Stimulated activated memory B cell treated with anti-CD40 and anti-IgM and Interleukin-4, amounts not matched to agents 10 μg/mL and 1 μg/mL and 100 μg/mL, for 72 hours (primary cell): ENCODE measurements around the gene FXYD2.

Experiments used
- ATAC-seq: fragments of 150-1000 bp; cut with Tn5 transposase; 2 replicates; pipeline ENCODE4 v1.10.0; 2021
- H3K27ac Mint-ChIP-seq: one replicate; pipeline ENCODE4 v1.8.0; 2022; ENCODE audit warnings: mild to moderate bottlenecking, mixed read lengths
- H3K27me3 Mint-ChIP-seq: one replicate; pipeline ENCODE4 v1.8.0; 2022; ENCODE audit warnings: mixed read lengths
- H3K36me3 Mint-ChIP-seq: one replicate; pipeline ENCODE4 v1.8.0; 2022; ENCODE audit warnings: mixed read lengths
- H3K4me1 Mint-ChIP-seq: one replicate; pipeline ENCODE4 v1.8.0; 2022; ENCODE audit warnings: mixed read lengths
- H3K4me3 Mint-ChIP-seq: one replicate; pipeline ENCODE4 v1.8.0; 2022; ENCODE audit warnings: mild to moderate bottlenecking, moderate library complexity, mixed read lengths
- H3K9me3 Mint-ChIP-seq: one replicate; pipeline ENCODE4 v1.8.0; 2022; ENCODE audit warnings: mixed read lengths

Gene FXYD2

DNA sequence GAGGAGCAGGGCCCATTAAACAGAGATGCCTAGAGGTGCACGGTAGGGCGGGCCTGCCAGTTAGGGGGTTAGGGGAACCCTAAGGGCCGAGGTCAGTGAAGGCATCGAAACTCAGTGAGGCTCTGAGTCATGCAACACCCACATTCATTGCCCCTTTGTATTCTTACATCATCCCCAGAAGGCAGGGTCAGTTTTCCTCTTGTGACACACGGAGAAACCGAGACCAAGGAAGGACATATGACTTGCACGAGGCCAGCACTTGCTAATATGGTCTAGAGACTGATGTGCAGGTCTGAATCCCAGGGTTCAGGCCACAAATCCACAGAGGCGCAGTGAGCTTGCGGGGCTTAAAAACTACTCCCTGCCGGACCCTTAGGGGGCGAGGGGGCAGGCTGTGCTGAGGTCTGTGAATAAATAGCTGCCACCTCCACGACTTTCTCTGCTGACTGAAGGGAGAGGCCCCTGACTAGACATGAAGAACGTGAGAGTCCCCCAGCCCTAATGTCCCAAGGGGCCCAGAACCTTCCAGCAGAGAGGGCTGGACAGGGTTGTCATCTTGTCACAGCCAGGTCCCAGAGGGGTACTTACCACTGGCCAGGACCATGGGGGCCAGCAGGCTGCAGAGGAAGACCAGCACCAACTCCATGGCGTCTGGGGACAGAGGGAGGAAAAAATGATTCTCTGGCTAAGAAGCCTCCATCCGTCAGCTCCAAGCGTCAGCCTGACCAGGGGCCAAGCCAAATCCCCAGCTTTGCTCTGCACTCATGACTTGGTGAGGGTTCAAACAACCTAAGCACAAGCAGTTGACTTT is 17.8 kb upstream of the FXYD2 start:
- ATAC-seq, result no peak
- peak overlapping the region; percentile 9 for H3K27ac Mint-ChIP-seq
- no peak overlapping the region for H3K4me3 Mint-ChIP-seq
- H3K9me3 Mint-ChIP-seq, result no peaks in the 10 kb centered on the region
- H3K36me3 Mint-ChIP-seq, result no peaks in the 10 kb centered on the region
- H3K4me1 Mint-ChIP-seq, result peaks cover 7% of the 10 kb centered on the region
- peaks cover 7% of the 10 kb centered on the region for H3K27me3 Mint-ChIP-seq

DNA sequence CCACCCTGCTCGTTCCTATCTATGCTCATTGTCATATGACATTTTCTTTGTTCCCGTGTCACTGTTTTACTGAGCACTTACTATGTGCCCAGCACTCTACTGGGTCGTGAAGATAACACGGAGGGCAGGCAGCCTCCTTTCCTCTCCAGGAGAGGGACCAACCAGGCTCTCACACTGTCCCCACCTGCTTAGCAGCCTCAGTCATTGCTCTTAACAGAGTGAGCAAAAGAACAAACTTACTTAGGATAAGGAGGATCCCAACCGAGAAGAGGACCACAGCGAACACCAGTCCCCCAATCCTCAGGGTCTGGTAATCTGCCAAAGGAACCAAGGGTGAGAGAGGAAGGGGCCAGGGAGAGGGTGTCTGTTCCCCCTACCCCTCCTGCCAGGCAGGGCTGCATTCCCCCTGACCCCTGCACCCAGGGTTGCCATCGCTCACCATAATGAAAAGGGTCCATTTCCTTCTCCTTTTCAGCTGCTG is 17.0 kb upstream of the FXYD2 start:
- ATAC-seq, result no peak
- Mint-ChIP-seq H3K4me3 (no peak overlapping the region), H3K27me3 (peaks cover 14% of the 10 kb centered on the region), H3K9me3 (no peaks in the 10 kb centered on the region), H3K27ac (peak overlapping the region; percentile 9), H3K36me3 (no peaks in the 10 kb centered on the region), H3K4me1 (peaks cover 7% of the 10 kb centered on the region)

DNA sequence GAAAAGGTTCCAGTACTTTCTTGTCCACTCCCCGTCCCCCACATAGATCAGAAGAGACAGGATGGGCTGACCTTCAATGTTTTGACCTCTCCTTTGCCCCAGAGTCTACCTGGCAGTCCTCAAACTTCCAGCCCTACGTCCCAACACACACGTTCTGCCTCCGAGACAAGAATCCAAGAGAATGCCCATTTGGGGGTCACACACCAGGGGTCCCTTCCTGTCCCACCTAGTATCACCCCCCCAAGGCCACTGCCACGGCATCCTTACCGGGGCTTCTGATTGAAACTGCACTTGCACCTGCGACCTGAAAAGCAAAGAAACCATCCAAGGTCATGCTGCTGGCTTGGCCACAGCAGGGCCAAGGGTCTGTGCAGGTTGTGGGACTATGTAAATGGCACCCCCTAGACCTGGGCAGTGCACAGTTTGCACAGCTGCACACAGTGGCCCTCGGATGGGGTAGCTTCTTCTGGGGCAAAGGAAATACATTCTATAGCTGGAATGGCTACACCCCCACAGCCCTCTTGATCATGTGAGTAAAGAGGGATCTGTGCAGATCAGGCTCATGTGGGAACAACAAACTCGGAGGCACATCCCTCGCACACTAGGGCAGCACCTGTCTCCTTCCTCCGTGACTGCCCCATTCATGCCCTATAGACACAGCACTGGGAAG is 16.5 kb upstream of the FXYD2 start:
- no peak for ATAC-seq
- Mint-ChIP-seq H3K27ac (peak overlapping the region; percentile 9), H3K4me3 (no peak overlapping the region), H3K36me3 (no peaks in the 10 kb centered on the region), H3K9me3 (no peaks in the 10 kb centered on the region), H3K4me1 (peaks cover 7% of the 10 kb centered on the region), H3K27me3 (peaks cover 20% of the 10 kb centered on the region)

DNA sequence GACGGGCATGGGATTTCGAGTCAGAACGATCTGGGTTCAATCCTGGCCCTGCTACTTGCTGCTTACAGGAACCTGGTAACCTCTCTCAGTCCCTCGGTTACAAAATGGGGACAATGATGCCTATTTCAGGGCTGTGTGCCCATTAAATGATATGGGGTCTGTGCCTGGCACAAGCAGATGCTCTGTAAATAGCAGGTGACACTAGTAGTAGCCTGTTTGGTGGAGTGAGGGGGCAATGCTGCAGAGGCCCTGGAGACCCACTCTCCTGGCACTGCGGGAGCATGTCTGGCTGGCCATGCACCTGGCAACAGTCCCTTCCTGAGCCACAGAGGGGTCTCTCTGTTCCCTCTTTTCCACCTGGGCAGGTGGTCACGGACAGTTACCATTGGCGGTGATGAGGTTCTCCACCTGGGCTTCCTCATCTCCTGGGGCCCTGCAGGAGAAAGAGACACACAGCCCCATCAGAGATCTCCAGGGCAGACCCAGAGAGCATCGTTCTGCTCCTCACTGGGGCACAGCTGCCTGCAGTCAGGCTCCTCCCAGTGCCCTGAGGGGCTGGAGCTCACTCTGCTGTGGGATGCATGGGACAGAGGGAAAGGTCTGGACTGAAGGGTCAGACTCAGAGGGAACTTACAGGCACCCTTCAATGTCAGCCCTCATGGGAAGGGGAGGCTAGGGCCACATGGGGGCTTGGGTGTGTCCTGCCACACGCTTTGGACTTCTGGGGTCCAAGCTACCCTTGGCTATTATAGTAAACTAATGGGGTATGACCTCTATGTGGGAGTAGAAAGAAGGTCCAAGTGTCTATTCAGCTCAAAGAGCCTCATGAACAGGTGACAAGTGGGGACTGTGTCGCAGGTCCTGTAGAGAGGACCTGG is 15.6 kb upstream of the FXYD2 start:
- H3K4me1 Mint-ChIP-seq, result peaks cover 9% of the 10 kb centered on the region
- no peaks in the 10 kb centered on the region for H3K9me3 Mint-ChIP-seq
- no peak for ATAC-seq
- peaks cover 28% of the 10 kb centered on the region for H3K27me3 Mint-ChIP-seq
- no peaks in the 10 kb centered on the region for H3K36me3 Mint-ChIP-seq
- H3K27ac Mint-ChIP-seq, result no peak overlapping the region
- no peak overlapping the region for H3K4me3 Mint-ChIP-seq

DNA sequence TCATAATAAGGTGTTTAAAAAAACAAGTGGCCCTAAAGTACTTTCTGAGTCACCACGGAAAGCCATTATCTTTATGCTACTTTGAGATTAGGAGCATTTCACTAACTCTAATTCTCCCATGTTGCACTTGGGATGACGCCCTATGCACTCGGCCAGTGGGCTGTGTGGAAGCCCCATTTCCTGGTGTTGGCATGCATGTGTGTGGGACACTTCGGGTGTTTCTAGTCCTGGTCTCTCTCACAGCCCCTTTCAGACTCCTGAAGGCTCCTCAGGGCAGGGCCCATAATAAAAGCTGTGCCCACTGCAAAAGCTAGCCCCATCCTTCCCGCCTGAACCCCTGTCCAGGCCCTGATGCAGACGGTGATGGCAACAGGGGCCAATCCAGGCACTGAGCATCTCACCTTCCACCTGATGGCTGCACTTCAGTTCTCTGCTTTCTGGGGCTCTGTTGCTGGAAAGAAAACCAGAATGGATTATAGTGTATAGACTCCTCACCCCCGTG is 14.9 kb upstream of the FXYD2 start:
- peaks cover 34% of the 10 kb centered on the region for H3K27me3 Mint-ChIP-seq
- H3K4me1 Mint-ChIP-seq, result peaks cover 16% of the 10 kb centered on the region
- no peak overlapping the region for H3K4me3 Mint-ChIP-seq
- no peaks in the 10 kb centered on the region for H3K36me3 Mint-ChIP-seq
- H3K27ac Mint-ChIP-seq, result no peak overlapping the region
- H3K9me3 Mint-ChIP-seq, result no peaks in the 10 kb centered on the region
- no peak for ATAC-seq

DNA sequence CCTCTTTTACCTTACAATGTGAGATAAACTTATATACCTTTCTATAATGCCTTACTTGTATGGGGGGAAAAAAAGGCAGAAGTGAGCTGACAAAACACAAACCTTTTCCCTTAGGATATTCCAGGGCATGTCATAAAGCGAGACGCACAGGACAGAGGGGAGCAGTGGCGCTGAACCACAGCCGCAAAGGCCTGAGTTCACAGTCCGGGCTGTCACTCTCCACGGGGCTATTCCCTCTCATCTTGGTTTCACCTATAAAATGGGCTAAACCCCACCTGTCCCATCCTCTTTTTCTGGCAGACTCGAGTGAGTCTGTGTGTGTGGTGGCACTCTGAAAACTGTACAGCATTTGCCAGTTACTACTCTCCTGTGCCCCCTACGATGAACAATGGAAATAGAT is 14.4 kb upstream of the FXYD2 start:
- no peaks in the 10 kb centered on the region for H3K9me3 Mint-ChIP-seq
- H3K27ac Mint-ChIP-seq, result no peak overlapping the region
- no peaks in the 10 kb centered on the region for H3K36me3 Mint-ChIP-seq
- ATAC-seq, result no peak
- peaks cover 21% of the 10 kb centered on the region for H3K4me1 Mint-ChIP-seq
- peaks cover 34% of the 10 kb centered on the region for H3K27me3 Mint-ChIP-seq
- H3K4me3 Mint-ChIP-seq, result no peak overlapping the region

DNA sequence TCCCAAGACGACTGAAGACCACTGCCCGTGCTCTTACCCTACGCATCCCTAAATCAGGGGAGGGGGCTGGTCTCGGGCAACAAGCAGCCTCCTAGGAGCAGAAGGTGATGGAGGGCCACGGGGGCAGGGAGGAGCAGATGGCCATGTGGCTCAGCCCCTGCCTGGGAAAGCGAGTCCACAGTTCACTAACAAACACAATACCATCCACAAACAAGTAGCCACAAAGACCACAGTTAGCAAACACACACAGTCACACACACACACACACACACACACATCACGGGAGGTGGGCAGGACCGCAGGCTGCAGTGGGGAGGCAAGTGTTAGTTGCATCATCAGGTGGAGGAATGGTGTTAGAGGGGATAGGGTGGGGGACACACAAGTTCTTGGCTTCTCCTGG is 13.2 kb upstream of the FXYD2 start:
- H3K27me3 Mint-ChIP-seq, result peaks cover 34% of the 10 kb centered on the region
- no peak for ATAC-seq
- H3K36me3 Mint-ChIP-seq, result no peaks in the 10 kb centered on the region

DNA sequence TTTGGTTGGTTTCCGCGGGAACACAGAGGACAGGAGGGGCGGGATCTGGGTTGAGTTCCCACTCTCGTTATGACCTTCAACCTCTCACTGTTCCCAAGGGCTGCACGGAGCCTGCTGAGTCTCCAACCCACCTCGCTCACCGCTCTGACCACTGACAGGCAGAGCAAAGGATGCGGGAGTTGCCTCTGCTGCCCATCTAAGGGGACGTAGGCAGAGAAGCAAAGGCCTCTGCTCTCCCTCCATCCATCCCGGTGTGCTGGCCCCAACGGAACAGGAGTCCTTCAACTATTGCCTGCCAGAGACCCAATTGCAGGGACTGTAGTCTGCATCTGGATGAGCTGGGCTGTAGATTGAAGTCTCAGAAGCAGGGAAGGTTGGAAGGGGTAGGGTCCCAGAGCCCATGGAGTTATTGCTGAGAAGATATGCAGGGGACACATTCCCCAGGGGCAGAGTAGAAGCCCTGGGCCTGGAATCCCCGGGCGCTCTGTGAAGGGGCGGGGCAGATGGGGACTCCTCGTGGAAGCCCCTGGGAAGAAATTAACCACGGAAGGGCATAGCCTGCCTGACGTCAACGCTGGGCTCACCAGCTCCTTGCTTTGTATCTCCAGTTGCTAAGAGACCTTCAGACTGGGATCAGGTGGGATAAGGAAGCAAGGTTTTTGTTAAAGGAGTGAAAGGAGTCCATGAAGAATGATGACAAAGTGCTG is 12.7 kb upstream of the FXYD2 start:
- Mint-ChIP-seq H3K27me3 (peaks cover 34% of the 10 kb centered on the region), H3K4me3 (no peak overlapping the region), H3K36me3 (no peaks in the 10 kb centered on the region), H3K4me1 (peaks cover 23% of the 10 kb centered on the region), H3K9me3 (no peaks in the 10 kb centered on the region), H3K27ac (peak overlapping the region; percentile 14)
- no peak for ATAC-seq

More for the DNA sequence above, 13.2 kb upstream of the FXYD2 start:
- Mint-ChIP-seq H3K4me1 (peaks cover 25% of the 10 kb centered on the region), H3K27ac (no peak overlapping the region), H3K4me3 (no peak overlapping the region), H3K9me3 (no peaks in the 10 kb centered on the region)

DNA sequence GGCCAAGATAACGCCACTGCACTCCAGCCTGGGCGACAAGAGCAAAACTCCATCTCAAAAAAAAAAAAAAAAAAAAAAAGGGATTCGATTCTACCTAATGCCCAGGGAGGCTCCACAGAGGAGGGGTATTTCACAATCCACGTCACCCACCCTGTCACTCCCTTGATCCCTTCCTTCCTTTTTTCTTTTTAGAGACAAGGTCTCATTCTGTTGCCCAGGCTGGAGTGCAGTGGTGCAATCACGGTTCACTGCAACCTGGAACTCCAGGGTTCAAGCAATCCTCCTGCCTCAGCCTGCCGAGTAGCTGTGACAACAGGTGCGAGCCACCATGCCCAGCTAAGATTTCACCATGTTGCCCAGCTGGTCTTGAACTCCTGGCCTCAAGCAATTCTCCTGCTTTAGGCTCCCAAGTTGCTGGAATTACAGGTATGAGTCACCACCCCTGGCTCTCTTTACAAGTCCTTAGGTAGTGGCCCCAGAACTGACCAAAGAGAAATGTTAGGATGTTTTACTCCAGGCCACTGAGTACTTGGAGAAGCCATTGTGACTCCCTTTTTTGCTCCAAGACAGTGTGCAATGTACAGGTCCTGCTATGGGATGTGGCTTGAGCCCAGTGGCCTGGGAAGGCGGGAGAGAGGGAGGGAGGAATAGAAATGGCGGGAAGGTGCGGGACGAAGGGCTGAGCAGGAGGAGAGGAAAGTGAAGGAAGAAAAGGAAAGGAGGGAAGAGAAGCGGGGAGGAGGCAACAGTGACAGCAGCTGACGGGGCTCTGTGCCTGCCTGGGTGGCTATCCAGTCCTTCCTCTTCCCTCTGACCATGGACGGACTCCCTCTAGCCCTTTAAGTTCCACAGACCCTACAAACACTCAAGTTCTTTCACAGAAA is 11.8 kb upstream of the FXYD2 start:
- H3K36me3 Mint-ChIP-seq, result no peaks in the 10 kb centered on the region
- H3K4me1 Mint-ChIP-seq, result peaks cover 20% of the 10 kb centered on the region
- H3K9me3 Mint-ChIP-seq, result no peaks in the 10 kb centered on the region
- H3K27me3 Mint-ChIP-seq, result peaks cover 34% of the 10 kb centered on the region
- no peak overlapping the region for H3K4me3 Mint-ChIP-seq
- no peak for ATAC-seq
- peak overlapping the region; percentile 14 for H3K27ac Mint-ChIP-seq

DNA sequence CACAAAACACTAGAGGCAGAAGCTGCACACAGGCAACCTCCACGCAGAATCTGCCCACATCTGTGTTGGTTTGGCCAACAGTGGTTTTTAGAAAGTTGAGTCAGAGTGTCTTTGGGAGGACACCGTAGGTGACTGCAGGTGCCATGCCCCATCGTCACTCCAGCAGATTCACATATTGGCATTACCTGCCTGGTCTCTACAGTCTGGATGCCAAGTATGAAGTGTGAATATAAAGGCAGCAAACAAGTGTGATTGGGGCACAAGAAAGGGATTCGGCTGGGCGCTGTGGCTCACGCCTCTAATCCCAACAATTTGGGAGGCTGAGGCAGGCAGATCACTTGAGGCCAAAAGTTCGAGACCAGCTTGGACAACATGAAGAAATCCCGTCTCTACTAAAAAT is 11.0 kb upstream of the FXYD2 start:
- Mint-ChIP-seq H3K27ac (no peak overlapping the region), H3K9me3 (no peaks in the 10 kb centered on the region), H3K4me1 (peaks cover 27% of the 10 kb centered on the region), H3K4me3 (no peak overlapping the region), H3K27me3 (peaks cover 41% of the 10 kb centered on the region), H3K36me3 (no peaks in the 10 kb centered on the region)
- no peak for ATAC-seq

DNA sequence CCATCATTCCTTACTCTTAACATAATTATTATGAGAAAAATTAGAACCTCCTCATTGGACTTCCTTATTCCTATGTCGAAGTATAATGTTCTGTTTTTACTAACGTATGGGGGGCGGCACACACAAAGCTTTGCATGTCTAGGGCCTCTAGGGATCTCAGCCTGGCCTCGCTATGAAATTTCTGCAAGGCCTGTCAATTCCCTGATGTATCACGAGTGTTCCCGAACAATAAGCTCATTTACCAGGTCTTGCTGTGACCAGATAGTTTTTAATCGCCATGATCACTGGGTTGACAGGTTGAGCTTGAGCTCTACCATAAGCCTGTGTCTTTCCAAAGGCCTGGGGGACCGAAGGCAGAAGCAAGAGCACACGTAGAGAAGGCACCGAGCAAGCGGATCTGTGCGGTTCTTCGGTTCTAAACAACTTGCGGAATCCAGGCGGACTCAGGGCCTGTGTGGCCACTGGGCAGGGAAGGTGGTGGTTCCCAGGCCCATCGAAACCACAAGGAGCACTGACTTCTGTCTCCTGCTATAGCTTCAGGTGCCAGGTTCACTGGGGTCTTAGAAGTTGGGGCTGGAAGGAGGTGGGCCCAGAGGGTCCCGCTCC is 10.4 kb upstream of the FXYD2 start:
- Mint-ChIP-seq H3K27me3 (peaks cover 47% of the 10 kb centered on the region), H3K9me3 (no peaks in the 10 kb centered on the region), H3K4me3 (no peak overlapping the region), H3K4me1 (peaks cover 33% of the 10 kb centered on the region), H3K36me3 (no peaks in the 10 kb centered on the region), H3K27ac (peak overlapping the region; percentile 1)
- no peak for ATAC-seq

DNA sequence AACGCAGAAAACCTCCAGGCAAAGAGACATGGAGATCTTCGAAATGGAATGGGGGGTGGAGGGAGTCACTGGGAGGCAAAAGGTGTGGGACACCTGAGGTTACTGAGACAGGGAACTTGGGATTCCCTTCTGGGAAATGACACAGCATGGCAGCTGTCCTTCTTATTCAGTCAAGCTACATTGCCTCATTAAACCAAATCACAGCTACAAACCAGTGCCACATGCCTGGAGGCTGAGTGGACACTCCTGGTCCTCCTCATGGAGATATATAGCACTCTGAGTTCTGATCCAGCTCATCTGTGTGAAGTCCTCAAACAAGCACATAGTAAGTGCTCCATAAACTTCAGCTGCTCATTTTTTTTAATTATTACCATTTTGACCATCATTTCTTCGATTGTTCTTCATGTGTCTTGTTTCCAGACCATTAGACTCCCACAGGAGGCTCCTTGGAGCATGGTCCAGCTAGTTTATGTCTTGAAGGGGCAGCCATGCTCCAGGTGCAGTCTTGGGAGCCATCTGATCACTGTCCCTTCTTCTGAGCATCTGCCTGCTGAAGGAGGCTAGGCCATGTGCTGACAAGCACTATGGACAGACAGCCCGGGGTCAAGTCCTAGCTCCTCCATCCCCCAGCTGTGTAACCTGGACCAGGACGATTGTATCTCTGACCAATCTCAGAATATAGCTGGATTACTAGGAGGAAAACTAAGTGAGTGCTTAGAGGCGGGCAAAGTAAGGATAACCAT is 9.7 kb upstream of the FXYD2 start:
- H3K4me3 Mint-ChIP-seq, result no peak overlapping the region
- no peaks in the 10 kb centered on the region for H3K36me3 Mint-ChIP-seq
- no peaks in the 10 kb centered on the region for H3K9me3 Mint-ChIP-seq
- H3K4me1 Mint-ChIP-seq, result peaks cover 40% of the 10 kb centered on the region
- H3K27me3 Mint-ChIP-seq, result peaks cover 48% of the 10 kb centered on the region
- peak overlapping the region; percentile 1 for H3K27ac Mint-ChIP-seq
- ATAC-seq, result no peak

DNA sequence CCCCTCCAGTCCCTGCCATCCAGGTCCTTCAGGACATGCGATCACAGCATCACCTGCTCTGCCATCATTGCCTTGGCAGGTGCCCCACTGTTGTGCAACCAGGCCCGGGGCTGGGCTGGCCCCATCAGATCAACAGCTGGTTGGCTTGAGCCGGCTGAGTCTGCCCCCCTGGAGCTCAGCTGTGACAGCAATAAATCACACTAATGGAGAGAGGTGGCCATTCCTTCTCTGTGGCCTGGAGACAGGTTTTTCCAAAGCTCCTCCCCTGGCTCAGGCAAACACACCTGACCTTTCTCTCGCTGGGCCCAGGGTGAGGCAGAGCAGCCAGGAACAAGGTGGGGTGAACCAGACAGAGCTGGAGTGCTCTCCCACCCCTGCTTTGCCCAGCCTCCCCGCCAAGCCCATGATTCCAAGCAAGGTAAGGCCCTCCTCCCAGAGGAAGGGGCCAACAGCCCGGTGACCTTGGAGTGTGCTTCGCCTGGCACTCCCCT is 8.9 kb upstream of the FXYD2 start:
- Mint-ChIP-seq H3K27me3 (peaks cover 48% of the 10 kb centered on the region), H3K4me1 (peaks cover 48% of the 10 kb centered on the region), H3K27ac (no peak overlapping the region), H3K36me3 (no peaks in the 10 kb centered on the region), H3K4me3 (no peak overlapping the region), H3K9me3 (no peaks in the 10 kb centered on the region)
- no peak for ATAC-seq
